CD14-positive monocyte (primary cell): ENCODE data around the gene CPO. TPM values are rescaled to one million over a fixed set of nuclear protein-coding genes. Genes with fewer than 3 reads are reported as not detected.
"Not testable (repeated sequence)": the region's sequence is repeated elsewhere in the genome, so short reads cannot be mapped to it uniquely, and the experiment has no call there.

ENCODE experiments used
- DNase-seq, 3 donors: peaks; one replicate each; pipeline ENCODE4 v3.0.0-alpha.2; 2011 to 2022
- H2AFZ ChIP-seq: 2 replicates; pipeline ENCODE4 v1.6.0; 2012; ENCODE audit warnings: mild to moderate bottlenecking, low read depth, low read length, inconsistent platforms; ENCODE audit not compliant: insufficient read depth, poor library complexity, severe bottlenecking
- H3K27ac ChIP-seq, 2 donors: 1 replicate in 1 of 2; 2 replicates in 1 of 2; pipeline ENCODE4 v1.5.1; 2012 to 2013; ENCODE audit warnings: low read length in 2 of 2, control low read depth in 1 of 2, inconsistent platforms in 1 of 2, low read depth in 1 of 2, mild to moderate bottlenecking in 1 of 2
- H3K27me3 ChIP-seq, 2 donors: one replicate each; pipeline versions ENCODE4 v1.6.0 to v1.6.1; 2011 to 2013; ENCODE audit warnings: low read length in 2 of 2; ENCODE audit not compliant: control insufficient read depth in 2 of 2, insufficient read depth in 2 of 2
- H3K36me3 ChIP-seq, 2 donors: replicated peaks in 1 of 2; 1 replicate in 1 of 2; 2 replicates in 1 of 2; pipeline versions ENCODE4 v1.5.1 to v1.6.1; 2012 to 2013; ENCODE audit warnings: low read length in 2 of 2, control low read depth in 1 of 2, inconsistent platforms in 1 of 2, mild to moderate bottlenecking in 1 of 2; ENCODE audit not compliant: insufficient read depth in 2 of 2, control insufficient read depth in 1 of 2
- H3K4me1 ChIP-seq, 2 donors: 1 replicate in 1 of 2; 2 replicates in 1 of 2; pipeline versions ENCODE4 v1.5.1 to v1.6.1; 2012 to 2013; ENCODE audit warnings: low read length in 2 of 2, control low read depth in 1 of 2, inconsistent platforms in 1 of 2, mild to moderate bottlenecking in 1 of 2, moderate library complexity in 1 of 2; ENCODE audit not compliant: insufficient read depth in 2 of 2, control insufficient read depth in 1 of 2
- H3K4me2 ChIP-seq: replicated peaks from 2 replicates; pipeline ENCODE3; 2012; ENCODE audit warnings: low read length, moderate library complexity, mild to moderate bottlenecking; ENCODE audit not compliant: poor library complexity, severe bottlenecking; ENCODE audit errors: extremely low read depth
- H3K4me3 ChIP-seq, 3 experiments: fragments of 200-600 bp in 1 of 3; sonication (generic) in 1 of 3; replicated peaks in 1 of 3; 1 replicate in 2 of 3; 2 replicates in 1 of 3; pipeline ENCODE4 v1.5.1; 2011 to 2013; ENCODE audit warnings: low read length in 3 of 3, mild to moderate bottlenecking in 3 of 3, control low read depth in 2 of 3, low read depth in 2 of 3, inconsistent platforms in 1 of 3, moderate library complexity in 1 of 3
- H3K79me2 ChIP-seq: 2 replicates; pipeline ENCODE4 v1.6.0; 2012; ENCODE audit warnings: mild to moderate bottlenecking, control low read depth, inconsistent platforms, low read length, moderate library complexity; ENCODE audit not compliant: insufficient read depth
- H3K9ac ChIP-seq: 2 replicates; pipeline ENCODE4 v1.6.0; 2017; ENCODE audit warnings: low read length, mild to moderate bottlenecking; ENCODE audit not compliant: insufficient read depth, poor library complexity, severe bottlenecking
- H3K9me3 ChIP-seq, 2 donors: replicated peaks in 1 of 2; 1 replicate in 1 of 2; 2 replicates in 1 of 2; pipeline versions ENCODE4 v1.5.1 to v1.6.1; 2012 to 2013; ENCODE audit warnings: low read length in 2 of 2, control low read depth in 1 of 2; ENCODE audit not compliant: control insufficient read depth in 1 of 2, insufficient read depth in 1 of 2
- H4K20me1 ChIP-seq: 2 replicates; pipeline ENCODE4 v1.6.0; 2012; ENCODE audit warnings: mild to moderate bottlenecking, low read length, control low read depth, moderate library complexity; ENCODE audit not compliant: insufficient read depth
- H3K27ac Mint-ChIP-seq, 7 donors: one replicate each; pipeline ENCODE4 v1.8.0; 2020; ENCODE audit warnings: mild to moderate bottlenecking in 7 of 7, mixed read lengths in 7 of 7, moderate library complexity in 6 of 7, inconsistent platforms in 2 of 7
- H3K27me3 Mint-ChIP-seq, 3 donors: one replicate each; pipeline ENCODE4 v1.8.0; 2021 to 2022; ENCODE audit warnings: low read depth in 3 of 3, mild to moderate bottlenecking in 3 of 3, mixed read lengths in 3 of 3, moderate library complexity in 3 of 3, inconsistent platforms in 1 of 3
- H3K36me3 Mint-ChIP-seq, 2 donors: one replicate each; pipeline ENCODE4 v1.8.0; 2020; ENCODE audit warnings: mixed read lengths in 2 of 2, inconsistent platforms in 1 of 2, mild to moderate bottlenecking in 1 of 2
- H3K4me1 Mint-ChIP-seq: one replicate; pipeline ENCODE4 v1.8.0; 2020; ENCODE audit warnings: mild to moderate bottlenecking, mixed read lengths
- H3K4me3 Mint-ChIP-seq, 2 donors: one replicate each; pipeline ENCODE4 v1.8.0; 2020; ENCODE audit warnings: mild to moderate bottlenecking in 2 of 2, mixed read lengths in 2 of 2, moderate library complexity in 1 of 2
- H3K9me3 Mint-ChIP-seq, 7 donors: one replicate each; pipeline ENCODE4 v1.8.0; 2020 to 2022; ENCODE audit warnings: mixed read lengths in 7 of 7, mild to moderate bottlenecking in 6 of 7, moderate library complexity in 6 of 7, inconsistent platforms in 2 of 7
- CTCF ChIP-seq: fragments of 200-600 bp; IDR thresholded peaks from one replicate; pipeline ENCODE4 v1.8.0; 2022; ENCODE audit warnings: antibody characterized with exemption, mild to moderate bottlenecking
- WGBS: methylation state at CpG from one replicate; pipeline ENCODE4 v1.1.5; 2013; ENCODE audit warnings: missing lambda C conversion rate; ENCODE audit not compliant: insufficient coverage; 5-methylcytosine and 5-hydroxymethylcytosine counted together
- intact Hi-C, 2 donors: fragments of 100-400 bp; cut with micrococcal nuclease; formaldehyde crosslinking; loops; one replicate each; pipeline versions ENCODE4 v1.15.0 to v1.15.1; 2023
- polyA plus RNA-seq, 3 donors: library from polyadenylated mRNA; depleted of rRNA in 1 of 3; unstranded in 2 of 3; stranded (reverse) in 1 of 3; fragments of 300-500 nt in 2 of 3; fragments of >200 nt in 1 of 3; fragmentation: Illumina TruSeq in 2 of 3; gene quantifications; 1 replicate in 2 of 3; 2 replicates in 1 of 3; pipeline ENCODE4 v1.2.3, GENCODE V29; 2012 to 2021

Gene CPO
- polyA plus RNA-seq, 3 donors: not detected

GRCh38 chr2:206942592-206943478, 3.5 kb downstream of the CPO start:
- Histone ChIP-seq H3K9ac (no peak overlapping the region), H3K9me3 (no peaks in the 10 kb centered on the region), H3K36me3 (no peaks in the 10 kb centered on the region), H3K79me2 (no peaks in the 10 kb centered on the region), H4K20me1 (no peaks in the 10 kb centered on the region), H3K27ac (no peak overlapping the region), H3K4me1 (no peaks in the 10 kb centered on the region), H3K27me3 (no peaks in the 10 kb centered on the region), H3K4me2 (no peak overlapping the region), H2AFZ (no peak overlapping the region), H3K4me3 (no peak overlapping the region)
- no peak overlapping the region for H3K27ac Mint-ChIP-seq
- TF ChIP-seq CTCF: no peak
- H3K36me3 Mint-ChIP-seq: no peaks in the 10 kb centered on the region
- no peak overlapping the region for H3K4me3 Mint-ChIP-seq
- intact Hi-C loops: no loop called here
- no peaks in the 10 kb centered on the region for H3K27me3 Mint-ChIP-seq
- peaks cover 2% of the 10 kb centered on the region for H3K4me1 Mint-ChIP-seq
- no CpG with 5 or more reads among the region's 2 CpGs for WGBS
- no peak for DNase-seq
- H3K9me3 Mint-ChIP-seq: peaks cover 0 to 7% (median 5%) of the 10 kb centered on the region in 7 donors

- H3K36me3 Mint-ChIP-seq, H3K27ac ChIP-seq, H3K36me3 ChIP-seq, H3K4me3 Mint-ChIP-seq, H3K4me3 ChIP-seq, H3K4me1 ChIP-seq, H3K27ac Mint-ChIP-seq, H3K4me2 ChIP-seq, H3K27me3 Mint-ChIP-seq, H2AFZ ChIP-seq, H4K20me1 ChIP-seq, H3K4me1 Mint-ChIP-seq, DNase-seq, H3K9ac ChIP-seq, H3K27me3 ChIP-seq, H3K79me2 ChIP-seq, intact Hi-C loops: not testable (repeated sequence)
- peaks cover 8 to 11% of the 10 kb centered on the region in 2 donors for H3K9me3 ChIP-seq
- peaks cover 14 to 21% (median 17%) of the 10 kb centered on the region in 7 donors for H3K9me3 Mint-ChIP-seq
- WGBS: 67% methylated on average over 1 of the region's 2 CpGs
Measured at GRCh38 chr2:206953404-206953803, 14.1 kb downstream of the CPO start.
